Natural killer cell treated with Interleukin-12 subunit alpha and Interleukin-12 subunit beta and Interleukin-15 and Interleukin-18, amount 100 ng/mL, for 72 hours (primary cell): ENCODE data around the gene CX3CR1. TPM values are rescaled to one million over a fixed set of nuclear protein-coding genes. Genes with fewer than 3 reads are reported as not detected.

Source experiments
- ATAC-seq, 2 donors: fragments of 150-1000 bp; cut with Tn5 transposase in 1 of 2; sonication (Bioruptor Pico), chemical (Tn5 transposase) in 1 of 2; 2 replicates each; pipeline ENCODE4 v1.10.0; 2021
- DNase-seq: peaks from one replicate; pipeline ENCODE4 v3.0.0; 2022; ENCODE audit warnings: low spot score
- H3K27ac Mint-ChIP-seq, 2 donors: 1 replicate in 1 of 2; 2 replicates in 1 of 2; pipeline ENCODE4 v1.8.0; 2022; ENCODE audit warnings: mixed read lengths in 2 of 2, mild to moderate bottlenecking in 1 of 2, moderate library complexity in 1 of 2
- H3K27me3 Mint-ChIP-seq, 2 donors: 1 replicate in 1 of 2; 2 replicates in 1 of 2; pipeline ENCODE4 v1.8.0; 2022; ENCODE audit warnings: mixed read lengths in 2 of 2
- H3K36me3 Mint-ChIP-seq: one replicate; pipeline ENCODE4 v1.8.0; 2022; ENCODE audit warnings: mixed read lengths
- H3K4me1 Mint-ChIP-seq, 2 donors: 1 replicate in 1 of 2; 2 replicates in 1 of 2; pipeline ENCODE4 v1.8.0; 2022; ENCODE audit warnings: low read depth in 2 of 2, mixed read lengths in 2 of 2, mild to moderate bottlenecking in 1 of 2
- H3K4me3 Mint-ChIP-seq: one replicate; pipeline ENCODE4 v1.8.0; 2022; ENCODE audit warnings: mixed read lengths
- H3K9me3 Mint-ChIP-seq: 2 replicates; pipeline ENCODE4 v1.8.0; 2022; ENCODE audit warnings: mixed read lengths
- total RNA-seq, 2 donors: library from RNA; stranded (reverse); gene quantifications; one replicate each; pipeline ENCODE4 v1.2.3, GENCODE V29; 2022

The CX3CR1 gene
- total RNA-seq, 2 donors from 2014 or later, result 5.8 to 18.4 TPM

- Mint-ChIP-seq H3K9me3 (no peaks in the 10 kb centered on the region), H3K36me3 (no peaks in the 10 kb centered on the region), H3K4me1 (peaks cover 72 to 85% of the 10 kb centered on the region in 2 donors), H3K27ac (peak overlapping the region; percentile 67 to 72), H3K4me3 (peak overlapping the region; percentile 71), H3K27me3 (no peaks in the 10 kb centered on the region)
- ATAC-seq (no peak), DNase-seq (no peak)
Measured at GRCh38 chr3:39221141-39221530, 58.7 kb downstream of the CX3CR1 start.

- ATAC-seq (peak; percentile 69 to 74), DNase-seq (no peak)
- H3K4me1 Mint-ChIP-seq, result peaks cover 73 to 85% of the 10 kb centered on the region in 2 donors
- peak overlapping the region; percentile 71 for H3K4me3 Mint-ChIP-seq
- no peaks in the 10 kb centered on the region for H3K9me3 Mint-ChIP-seq
- no peaks in the 10 kb centered on the region for H3K27me3 Mint-ChIP-seq
- no peaks in the 10 kb centered on the region for H3K36me3 Mint-ChIP-seq
- H3K27ac Mint-ChIP-seq, result peak overlapping the region; percentile 67 to 72
Measured at GRCh38 chr3:39220407-39221140, 59.3 kb downstream of the CX3CR1 start.

- no peaks in the 10 kb centered on the region for H3K27me3 Mint-ChIP-seq
- H3K36me3 Mint-ChIP-seq, result no peaks in the 10 kb centered on the region
- H3K9me3 Mint-ChIP-seq, result no peaks in the 10 kb centered on the region
- ATAC-seq, result peak; percentile 40 to 66
- peaks cover 70 to 78% of the 10 kb centered on the region in 2 donors for H3K4me1 Mint-ChIP-seq
- H3K27ac Mint-ChIP-seq, result peak overlapping the region; percentile 67 to 72
- no peak for DNase-seq
- peak overlapping the region; percentile 29 for H3K4me3 Mint-ChIP-seq
Measured at GRCh38 chr3:39219702-39220101, 60.1 kb downstream of the CX3CR1 start.

GRCh38 chr3:39216176-39216790 is 63.6 kb downstream of the CX3CR1 start:
- no peaks in the 10 kb centered on the region for H3K36me3 Mint-ChIP-seq

GRCh38 chr3:39213613-39214012 is 66.2 kb downstream of the CX3CR1 start:
- Mint-ChIP-seq H3K36me3 (no peaks in the 10 kb centered on the region), H3K27me3 (no peaks in the 10 kb centered on the region), H3K4me3 (no peak overlapping the region), H3K9me3 (no peaks in the 10 kb centered on the region), H3K4me1 (peaks cover 44 to 60% of the 10 kb centered on the region in 2 donors), H3K27ac (peak overlapping the region in 1 of 2 donors; percentile 44)
- ATAC-seq, result no peak
- DNase-seq, result no peak

More at GRCh38 chr3:39216176-39216790, 63.6 kb downstream of the CX3CR1 start:
- no peaks in the 10 kb centered on the region for H3K9me3 Mint-ChIP-seq
- H3K4me3 Mint-ChIP-seq, result peak overlapping the region; percentile 40
- peak; percentile 65 to 73 for ATAC-seq
- H3K27me3 Mint-ChIP-seq, result no peaks in the 10 kb centered on the region
- peaks cover 56 to 61% of the 10 kb centered on the region in 2 donors for H3K4me1 Mint-ChIP-seq
- H3K27ac Mint-ChIP-seq, result no peak overlapping the region
- DNase-seq, result no peak

Other genes starting within 250 kb of the CX3CR1 start
- gene SCN11A, start 228.1 kb downstream of the CX3CR1 start, total RNA-seq, result under 1 TPM; 0.05 to 0.14 TPM
- gene WDR48, start 228.0 kb downstream of the CX3CR1 start, total RNA-seq, result 10 to 100 TPM; 26.9 to 31.8 TPM
- gene GORASP1, start 172.4 kb downstream of the CX3CR1 start, total RNA-seq, result 10 to 100 TPM; 12.9 to 16.6 TPM
- 1 to 10 TPM in 1 of 2 donors, under 1 TPM in 1; 0.12 to 1.8 TPM for gene TTC21A, start 172.4 kb downstream of the CX3CR1 start, total RNA-seq
- 10 to 100 TPM; 10.8 to 18.4 TPM for gene CSRNP1, start 126.4 kb downstream of the CX3CR1 start, total RNA-seq
- under 1 TPM; 0.22 to 0.43 TPM for gene XIRP1, start 87.4 kb downstream of the CX3CR1 start, total RNA-seq
- gene CCR8, start 49.7 kb upstream of the CX3CR1 start, total RNA-seq, result under 1 TPM in 1 of 2 donors, not detected in 1; 0.45 TPM
- gene SLC25A38, start 103.3 kb upstream of the CX3CR1 start, total RNA-seq, result 10 to 100 TPM; 42.1 to 44.5 TPM
- gene RPSA, start 126.7 kb upstream of the CX3CR1 start, total RNA-seq, result 1,000 to 10,000 TPM; 1,441 to 1,468 TPM
- gene MOBP, start 187.6 kb upstream of the CX3CR1 start, total RNA-seq, result not detected